Cardiac fibroblast (primary cell): ENCODE data around the gene MRPL58.

ENCODE experiments used
- DNase-seq, 2 donors: peaks; one replicate each; pipeline versions ENCODE4 v3.0.0 to v3.0.0-alpha.2; 2010; ENCODE audit warnings: low read depth in 2 of 2
- H3K4me3 ChIP-seq, 2 donors: replicated peaks in 1 of 2; 1 replicate in 1 of 2; 2 replicates in 1 of 2; pipeline ENCODE4 v1.5.1; 2011; ENCODE audit warnings: low read depth in 2 of 2, low read length in 2 of 2, mild to moderate bottlenecking in 2 of 2, moderate library complexity in 1 of 2
- TF ChIP-seq, protein P1 (sequence below): IDR thresholded peaks from one replicate; pipeline ENCODE4 v1.5.1; 2011; ENCODE audit warnings: low read depth, mild to moderate bottlenecking, low read length, inconsistent platforms

The MRPL58 gene

GRCh38 chr17:75065562-75066151 is 53.2 kb downstream of the MRPL58 start:
- TF ChIP-seq, protein P1, sequence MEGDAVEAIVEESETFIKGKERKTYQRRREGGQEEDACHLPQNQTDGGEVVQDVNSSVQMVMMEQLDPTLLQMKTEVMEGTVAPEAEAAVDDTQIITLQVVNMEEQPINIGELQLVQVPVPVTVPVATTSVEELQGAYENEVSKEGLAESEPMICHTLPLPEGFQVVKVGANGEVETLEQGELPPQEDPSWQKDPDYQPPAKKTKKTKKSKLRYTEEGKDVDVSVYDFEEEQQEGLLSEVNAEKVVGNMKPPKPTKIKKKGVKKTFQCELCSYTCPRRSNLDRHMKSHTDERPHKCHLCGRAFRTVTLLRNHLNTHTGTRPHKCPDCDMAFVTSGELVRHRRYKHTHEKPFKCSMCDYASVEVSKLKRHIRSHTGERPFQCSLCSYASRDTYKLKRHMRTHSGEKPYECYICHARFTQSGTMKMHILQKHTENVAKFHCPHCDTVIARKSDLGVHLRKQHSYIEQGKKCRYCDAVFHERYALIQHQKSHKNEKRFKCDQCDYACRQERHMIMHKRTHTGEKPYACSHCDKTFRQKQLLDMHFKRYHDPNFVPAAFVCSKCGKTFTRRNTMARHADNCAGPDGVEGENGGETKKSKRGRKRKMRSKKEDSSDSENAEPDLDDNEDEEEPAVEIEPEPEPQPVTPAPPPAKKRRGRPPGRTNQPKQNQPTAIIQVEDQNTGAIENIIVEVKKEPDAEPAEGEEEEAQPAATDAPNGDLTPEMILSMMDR, result no peak
- DNase-seq, result peak in 1 of 2 donors; percentile 61
- no peak overlapping the region for H3K4me3 ChIP-seq

DNA sequence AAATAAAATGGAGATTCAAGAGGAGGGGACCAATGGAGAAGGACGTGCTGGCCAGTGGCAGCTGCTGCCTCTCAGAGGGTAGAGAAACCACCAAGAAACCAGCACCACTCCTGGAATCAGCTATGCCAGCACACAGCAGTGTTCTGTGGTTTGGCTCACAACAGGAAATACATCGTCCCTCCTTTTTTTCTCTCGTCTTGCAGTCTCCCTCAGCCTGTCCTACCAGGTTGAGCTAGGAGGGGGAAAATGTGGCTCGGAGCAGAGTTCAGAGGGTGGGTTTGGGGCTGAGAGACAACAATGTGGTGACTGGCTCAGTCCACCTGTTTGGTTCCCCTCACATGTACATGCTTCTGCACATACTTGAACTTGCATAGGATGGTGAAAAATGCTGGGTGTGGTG is 55.4 kb downstream of the MRPL58 start:
- no peak for DNase-seq
- TF ChIP-seq, protein P1, result no peak
- no peak overlapping the region for H3K4me3 ChIP-seq

GRCh38 chr17:75068750-75069149 is 56.3 kb downstream of the MRPL58 start:
- TF ChIP-seq, protein P1, result no peak
- no peak for DNase-seq
- H3K4me3 ChIP-seq, result no peak overlapping the region

DNA sequence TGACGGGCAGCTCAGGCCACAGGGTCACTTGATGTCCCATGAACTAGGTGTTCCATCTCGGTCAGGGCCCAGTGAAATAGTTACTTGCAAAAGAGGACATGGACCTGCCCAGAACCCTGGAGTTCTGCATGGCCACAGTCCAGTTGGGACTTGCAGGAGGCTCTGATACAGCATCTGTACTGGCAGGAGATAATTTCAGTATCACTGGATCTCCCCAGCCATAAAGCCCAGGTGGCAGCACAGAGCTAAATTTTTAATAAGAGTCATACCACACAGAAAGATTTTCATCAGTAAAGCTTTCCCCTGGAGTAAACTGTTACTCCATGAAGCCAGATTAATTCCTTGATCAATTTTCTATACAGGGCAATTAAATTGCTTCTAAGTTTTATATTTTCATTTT is 57.3 kb downstream of the MRPL58 start:
- H3K4me3 ChIP-seq, result no peak overlapping the region
- TF ChIP-seq, protein P1, result peak; percentile 38
- peak; percentile 34 to 40 for DNase-seq
